ENCODE data around the gene SOX4. TPM values are rescaled to one million over a fixed set of nuclear protein-coding genes. Genes with fewer than 3 reads are reported as not detected.

The SOX4 gene
- 26.7 and 53.7 TPM in 2 replicates for total RNA-seq

GRCh38 chr6:21593412-21593926, at the start of gene SOX4:
SOX4 (plus strand) TSS chr6:21593751; CDS start chr6:21594535, 784 bp downstream.

Small RNA genes lying within 50 kb of the gene (small RNA-seq; reads per million reads assigned to genes)
- gene BOLA2P3 (ENCODE audit: low replicate concordance) = 0.13 reads per million
